SU-DHL-6 (cell line): ENCODE measurements around the gene PRR23E.

Experiments
- CTCF ChIP-seq: fragments of 200-600 bp; sonication (generic); IDR thresholded peaks from one replicate; pipeline ENCODE4 v1.5.1; 2017; ENCODE audit warnings: antibody characterized with exemption, mild to moderate bottlenecking, low read length, moderate library complexity; ENCODE audit not compliant: insufficient read depth, poor library complexity, severe bottlenecking
- EZH2phosphoT487 ChIP-seq: fragments of 200-600 bp; sonication (generic), shearing (Covaris generic); conservative IDR thresholded peaks from 2 replicates; pipeline ENCODE4 v1.6.1; 2018; ENCODE audit warnings: mild to moderate bottlenecking, antibody characterized with exemption, low read length, moderate library complexity, mixed read lengths

- TF ChIP-seq CTCF (no peak), EZH2phosphoT487 (no peak)
These were observed 40.0 kb upstream of the PRR23E start for GRCh38 chr3:127152684-127153505.
